ENCODE results near the gene FUZ. TPM values are rescaled to one million over a fixed set of nuclear protein-coding genes. Genes with fewer than 3 reads are reported as not detected.

The FUZ gene
- total and polyA plus RNA-seq, 2 donors (not counting 1 experiment from before 2014, with no cell fraction given): 8.4 to 34.3 TPM

GRCh38 chr19:49847731-49848696 is 34.9 kb upstream of the FUZ start:
- H3K79me2 ChIP-seq (ENCODE audit: control insufficient read depth, insufficient read depth, low read length): peaks cover 13% of the 10 kb centered on the region
- H3K4me2 ChIP-seq (ENCODE audit: extremely low read depth, insufficient read depth, low read length): peak overlapping the region; percentile 11
- H3K9me3 ChIP-seq (ENCODE audit: control insufficient read depth, insufficient read depth, low read depth, low read length): no peaks in the 10 kb centered on the region
- H4K20me1 ChIP-seq (ENCODE audit: control insufficient read depth, extremely low read depth, insufficient read depth, low read length): peaks cover 2% of the 10 kb centered on the region
- TF ChIP-seq CTCF (conservative IDR thresholded peaks at IDR 0.05 in 1 of 2, IDR thresholded peaks at IDR 0.05 in 1 of 2; ENCODE audit: low read depth in 1 of 2, low read length in 2 of 2) (no peak), EZH2 (IDR thresholded peaks at IDR 0.05; ENCODE audit: low read length, missing control alignments) (no peak)
- H3K36me3 ChIP-seq (ENCODE audit: control insufficient read depth, insufficient read depth, low read length): no peaks in the 10 kb centered on the region
- peaks cover 10% of the 10 kb centered on the region for H3K4me1 ChIP-seq (ENCODE audit: control insufficient read depth, extremely low read depth, insufficient read depth, low read length)
- no peak overlapping the region for H2AFZ ChIP-seq (ENCODE audit: low read length)
- H3K9ac ChIP-seq (ENCODE audit: insufficient read depth, low read length): no peak overlapping the region
- no peaks in the 10 kb centered on the region for H3K27me3 ChIP-seq (ENCODE audit: control insufficient read depth, insufficient read depth, low read length)
- H3K4me3 ChIP-seq (replicated peaks in 1 of 4; ENCODE audit: control extremely low read depth in 1 of 4, insufficient read depth in 1 of 4, low read depth in 3 of 4, low read length in 4 of 4): no peak overlapping the region
- peak; percentile 90 to 93 for DNase-seq (ENCODE audit: low read depth in 2 of 2)
- no peak overlapping the region for H3K27ac ChIP-seq (ENCODE audit: insufficient read depth, low read length)

GRCh38 chr19:49846408-49846807 is 33.3 kb upstream of the FUZ start:
- H3K36me3 ChIP-seq (ENCODE audit: control insufficient read depth, insufficient read depth, low read length): no peaks in the 10 kb centered on the region
- H3K9me3 ChIP-seq (ENCODE audit: control insufficient read depth, insufficient read depth, low read depth, low read length): no peaks in the 10 kb centered on the region
- H3K4me1 ChIP-seq (ENCODE audit: control insufficient read depth, extremely low read depth, insufficient read depth, low read length): peaks cover 4% of the 10 kb centered on the region
- DNase-seq (ENCODE audit: low read depth in 2 of 2): no peak
- TF ChIP-seq CTCF (conservative IDR thresholded peaks at IDR 0.05 in 1 of 2, IDR thresholded peaks at IDR 0.05 in 1 of 2; ENCODE audit: low read depth in 1 of 2, low read length in 2 of 2) (no peak), EZH2 (IDR thresholded peaks at IDR 0.05; ENCODE audit: low read length, missing control alignments) (no peak)
- no peak overlapping the region for H3K4me3 ChIP-seq (replicated peaks in 1 of 4; ENCODE audit: control extremely low read depth in 1 of 4, insufficient read depth in 1 of 4, low read depth in 3 of 4, low read length in 4 of 4)
- no peaks in the 10 kb centered on the region for H3K79me2 ChIP-seq (ENCODE audit: control insufficient read depth, insufficient read depth, low read length)
- H4K20me1 ChIP-seq (ENCODE audit: control insufficient read depth, extremely low read depth, insufficient read depth, low read length): no peaks in the 10 kb centered on the region
- H2AFZ ChIP-seq (ENCODE audit: low read length): no peak overlapping the region
- no peak overlapping the region for H3K9ac ChIP-seq (ENCODE audit: insufficient read depth, low read length)
- no peak overlapping the region for H3K27ac ChIP-seq (ENCODE audit: insufficient read depth, low read length)
- no peaks in the 10 kb centered on the region for H3K27me3 ChIP-seq (ENCODE audit: control insufficient read depth, insufficient read depth, low read length)
- H3K4me2 ChIP-seq (ENCODE audit: extremely low read depth, insufficient read depth, low read length): no peak overlapping the region

- H2AFZ ChIP-seq (ENCODE audit: low read length): no peak overlapping the region
- H4K20me1 ChIP-seq (ENCODE audit: control insufficient read depth, extremely low read depth, insufficient read depth, low read length): no peaks in the 10 kb centered on the region
- no peak overlapping the region for H3K9ac ChIP-seq (ENCODE audit: insufficient read depth, low read length)
- peaks cover 3% of the 10 kb centered on the region for H3K4me1 ChIP-seq (ENCODE audit: control insufficient read depth, extremely low read depth, insufficient read depth, low read length)
- no peaks in the 10 kb centered on the region for H3K9me3 ChIP-seq (ENCODE audit: control insufficient read depth, insufficient read depth, low read depth, low read length)
- no peaks in the 10 kb centered on the region for H3K36me3 ChIP-seq (ENCODE audit: control insufficient read depth, insufficient read depth, low read length)
- no peak overlapping the region for H3K27ac ChIP-seq (ENCODE audit: insufficient read depth, low read length)
- TF ChIP-seq CTCF (conservative IDR thresholded peaks at IDR 0.05 in 1 of 2, IDR thresholded peaks at IDR 0.05 in 1 of 2; ENCODE audit: low read depth in 1 of 2, low read length in 2 of 2): peak in 1 of 2 donors; percentile 19
- TF ChIP-seq EZH2 (IDR thresholded peaks at IDR 0.05; ENCODE audit: low read length, missing control alignments): no peak
- no peaks in the 10 kb centered on the region for H3K79me2 ChIP-seq (ENCODE audit: control insufficient read depth, insufficient read depth, low read length)
- H3K27me3 ChIP-seq (ENCODE audit: control insufficient read depth, insufficient read depth, low read length): no peaks in the 10 kb centered on the region
- DNase-seq (ENCODE audit: low read depth in 2 of 2): peak in 1 of 2 donors; percentile 43
- no peak overlapping the region for H3K4me2 ChIP-seq (ENCODE audit: extremely low read depth, insufficient read depth, low read length)
- H3K4me3 ChIP-seq (replicated peaks in 1 of 4; ENCODE audit: control extremely low read depth in 1 of 4, insufficient read depth in 1 of 4, low read depth in 3 of 4, low read length in 4 of 4): no peak overlapping the region
These were observed 32.3 kb upstream of the FUZ start for GRCh38 chr19:49845414-49845813.
